Stomach (tissue), 9 donors: Measurements from ENCODE around the gene PRKCI. TPM values are rescaled to one million over a fixed set of nuclear protein-coding genes. Genes with fewer than 3 reads are reported as not detected.

ENCODE experiments used
- DNase-seq, 2 donors: peaks; one replicate each; pipeline versions ENCODE4 v3.0.0 to v3.0.0-alpha.2; 2013 to 2019
- H3K27ac ChIP-seq, 5 donors: fragments of 200-600 bp in 4 of 5; sonication (generic) in 4 of 5; one replicate each; pipeline ENCODE4 v1.5.1; 2013 to 2019; ENCODE audit warnings: mild to moderate bottlenecking in 1 of 5, moderate library complexity in 1 of 5
- H3K27me3 ChIP-seq, 3 donors: fragments of 200-600 bp; sonication (generic); one replicate each; pipeline ENCODE4 v1.5.1; 2017 to 2019; ENCODE audit warnings: mixed run types in 1 of 3
- H3K36me3 ChIP-seq, 4 donors: fragments of 200-600 bp; sonication (generic); 1 replicate in 3 of 4; 2 replicates in 1 of 4; pipeline ENCODE4 v1.5.1; 2016 to 2019
- H3K4me1 ChIP-seq, 4 donors: fragments of 200-600 bp; sonication (generic); one replicate each; pipeline ENCODE4 v1.5.1; 2016 to 2019
- H3K4me3 ChIP-seq, 4 donors: fragments of 200-600 bp; sonication (generic) in 3 of 4; one replicate each; pipeline ENCODE4 v1.5.1; 2016 to 2019; ENCODE audit warnings: mild to moderate bottlenecking in 1 of 4
- H3K9me3 ChIP-seq, 4 donors: fragments of 200-600 bp; sonication (generic); one replicate each; pipeline ENCODE4 v1.5.1; 2016 to 2019
- EP300 ChIP-seq: sonication (generic); formaldehyde crosslinking; IDR thresholded peaks from one replicate; pipeline ENCODE4 v1.6.1; 2017; ENCODE audit warnings: antibody characterized with exemption
- POLR2A ChIP-seq, 4 donors: fragments of 450-650 bp; IDR thresholded peaks; one replicate each; pipeline ENCODE4 v1.6.1; 2016; ENCODE audit warnings: antibody characterized with exemption in 4 of 4, control low read depth in 2 of 4, mild to moderate bottlenecking in 1 of 4, moderate library complexity in 1 of 4
- POLR2AphosphoS5 ChIP-seq, 3 donors: sonication (generic); formaldehyde crosslinking; IDR thresholded peaks; one replicate each; pipeline ENCODE4 v1.6.1; 2016; ENCODE audit warnings: antibody characterized with exemption in 3 of 3
- WGBS, 5 donors: extraction: QIAGEN DNeasy Blood & Tissue Kit in 3 of 5; methylation state at CpG; one replicate each; pipeline versions ENCODE4 v1.1.5 to v1.1.7; 2013 to 2018; 5-methylcytosine and 5-hydroxymethylcytosine counted together
- intact Hi-C: fragments of 100-400 bp; cut with DNase I; formaldehyde crosslinking; loops from one replicate; pipeline ENCODE4 v1.15.1; 2023; ENCODE audit warnings: low total_unique reads
- polyA plus RNA-seq, 3 donors: library from polyadenylated mRNA; stranded (reverse); fragments of 200-250 nt; gene quantifications; one replicate each; pipeline ENCODE4 v1.2.3, GENCODE V29; 2013
- total RNA-seq, 5 donors: library from RNA; depleted of rRNA; stranded (reverse); fragments of >200 nt; gene quantifications; one replicate each; pipeline versions ENCODE4 v1.1.0 to v1.2.3, GENCODE V29; 2014 to 2016
- TF ChIP-seq, protein P1 (sequence below), 7 experiments: fragments of 450-650 bp in 4 of 7; fragments of 200-600 bp in 3 of 7; sonication (generic) in 3 of 7; IDR thresholded peaks; one replicate each; pipeline ENCODE4 v1.5.1; 2016 to 2019; ENCODE audit warnings: antibody characterized with exemption in 7 of 7, control low read depth in 2 of 7, mild to moderate bottlenecking in 1 of 7
- donor health status: healthy with polysubstance abuse.
- donor health status: Bipolar disorder and iron deficiency.
- donor health status: healthy.

Gene PRKCI
- total and polyA plus RNA-seq, 8 donors, result 15.5 to 141 (median 29.8) TPM

- Histone ChIP-seq H3K9me3 (no peaks in the 10 kb centered on the region), H3K4me3 (no peak overlapping the region), H3K27me3 (no peaks in the 10 kb centered on the region), H3K4me1 (peaks cover 4 to 28% (median 15%) of the 10 kb centered on the region in 4 donors), H3K27ac (no peak overlapping the region), H3K36me3 (no peaks in the 10 kb centered on the region)
- WGBS, 5 donors, result 90 to 97% (median 91%) methylated on average over 1 of the region's 1 CpG
- no peak for DNase-seq
- intact Hi-C loops, result no loop called here
- TF ChIP-seq EP300 (no peak), POLR2A (IDR thresholded peaks at IDR 0.05) (no peak), POLR2AphosphoS5 (IDR thresholded peaks at IDR 0.05) (no peak)
- TF ChIP-seq, protein P1, sequence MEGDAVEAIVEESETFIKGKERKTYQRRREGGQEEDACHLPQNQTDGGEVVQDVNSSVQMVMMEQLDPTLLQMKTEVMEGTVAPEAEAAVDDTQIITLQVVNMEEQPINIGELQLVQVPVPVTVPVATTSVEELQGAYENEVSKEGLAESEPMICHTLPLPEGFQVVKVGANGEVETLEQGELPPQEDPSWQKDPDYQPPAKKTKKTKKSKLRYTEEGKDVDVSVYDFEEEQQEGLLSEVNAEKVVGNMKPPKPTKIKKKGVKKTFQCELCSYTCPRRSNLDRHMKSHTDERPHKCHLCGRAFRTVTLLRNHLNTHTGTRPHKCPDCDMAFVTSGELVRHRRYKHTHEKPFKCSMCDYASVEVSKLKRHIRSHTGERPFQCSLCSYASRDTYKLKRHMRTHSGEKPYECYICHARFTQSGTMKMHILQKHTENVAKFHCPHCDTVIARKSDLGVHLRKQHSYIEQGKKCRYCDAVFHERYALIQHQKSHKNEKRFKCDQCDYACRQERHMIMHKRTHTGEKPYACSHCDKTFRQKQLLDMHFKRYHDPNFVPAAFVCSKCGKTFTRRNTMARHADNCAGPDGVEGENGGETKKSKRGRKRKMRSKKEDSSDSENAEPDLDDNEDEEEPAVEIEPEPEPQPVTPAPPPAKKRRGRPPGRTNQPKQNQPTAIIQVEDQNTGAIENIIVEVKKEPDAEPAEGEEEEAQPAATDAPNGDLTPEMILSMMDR (IDR thresholded peaks at IDR 0.05), result no peak
These were observed 2.4 kb upstream of the PRKCI start for GRCh38 chr3:170219850-170220249.

DNA sequence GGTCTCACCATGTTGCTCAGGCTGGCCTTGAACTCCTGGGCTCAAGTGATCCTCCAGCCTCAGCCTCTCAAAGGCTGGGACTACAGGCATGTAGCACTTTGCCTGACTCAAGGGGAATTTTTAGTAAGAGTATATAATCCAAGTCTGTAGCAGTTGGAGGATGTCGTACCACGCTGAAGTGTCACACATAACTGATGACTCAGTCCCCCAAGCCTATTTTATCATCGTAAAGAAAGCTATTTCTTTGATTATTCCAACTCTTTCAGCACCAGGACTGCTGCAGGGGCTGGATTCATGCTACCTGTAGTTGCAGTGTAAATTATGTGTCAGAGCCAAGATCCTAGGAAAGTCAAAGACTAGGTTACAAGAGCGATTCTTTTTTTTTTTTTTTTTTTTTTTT, 1.4 kb upstream of the PRKCI start:
- H3K4me3 ChIP-seq, result no peak overlapping the region
- no peaks in the 10 kb centered on the region for H3K27me3 ChIP-seq
- WGBS, 5 donors, result 82 to 92% (median 89%) methylated on average over 4 of the region's 4 CpGs
- no peaks in the 10 kb centered on the region for H3K9me3 ChIP-seq
- no peak for DNase-seq
- H3K4me1 ChIP-seq, result peaks cover 4 to 38% (median 20%) of the 10 kb centered on the region in 4 donors
- intact Hi-C loops, result no loop called here
- no peak overlapping the region for H3K27ac ChIP-seq
- H3K36me3 ChIP-seq, result no peaks in the 10 kb centered on the region
- TF ChIP-seq POLR2A (IDR thresholded peaks at IDR 0.05) (no peak), POLR2AphosphoS5 (IDR thresholded peaks at IDR 0.05) (no peak), EP300 (no peak)
- TF ChIP-seq, protein P1 (IDR thresholded peaks at IDR 0.05), result no peak

GRCh38 chr3:170222647-170223541, 670 bp downstream of the PRKCI start:
- Histone ChIP-seq H3K36me3 (no peaks in the 10 kb centered on the region), H3K27ac (peak overlapping the region; percentile 91 to 99 (median 96)), H3K27me3 (no peaks in the 10 kb centered on the region), H3K9me3 (no peaks in the 10 kb centered on the region), H3K4me3 (peak overlapping the region; percentile 71 to 97 (median 94)), H3K4me1 (peaks cover 7 to 58% (median 33%) of the 10 kb centered on the region in 4 donors)
- TF ChIP-seq, protein P1 (IDR thresholded peaks at IDR 0.05), result peak in 3 of 7 experiments; percentile 10 to 21 (median 12)
- TF ChIP-seq POLR2A (IDR thresholded peaks at IDR 0.05) (no peak), POLR2AphosphoS5 (IDR thresholded peaks at IDR 0.05) (no peak), EP300 (no peak)
- WGBS, 5 donors, result 1% methylated on average over 37 to 42 of the region's 42 CpGs
- peak; percentile 34 to 80 for DNase-seq
- intact Hi-C loops, result no loop called here

GRCh38 chr3:170225166-170225565, 2.9 kb downstream of the PRKCI start:
- Histone ChIP-seq H3K9me3 (no peaks in the 10 kb centered on the region), H3K4me1 (peaks cover 18 to 76% (median 42%) of the 10 kb centered on the region in 4 donors), H3K27me3 (no peaks in the 10 kb centered on the region), H3K36me3 (no peaks in the 10 kb centered on the region), H3K4me3 (no peak overlapping the region), H3K27ac (peak overlapping the region in 1 of 5 donors; percentile 57)
- no peak for TF ChIP-seq POLR2A (IDR thresholded peaks at IDR 0.05)
- no peak for TF ChIP-seq POLR2AphosphoS5 (IDR thresholded peaks at IDR 0.05)
- TF ChIP-seq, protein P1 (IDR thresholded peaks at IDR 0.05), result no peak
- no peak for TF ChIP-seq EP300
- intact Hi-C loops, result no loop called here
- WGBS, 5 donors, result 32 to 77% (median 65%) methylated on average over 1 of the region's 1 CpG
- no peak for DNase-seq
